CD4-positive, CD25-positive, alpha-beta regulatory T cell (primary cell): ENCODE measurements around the gene SLC25A39. TPM values are rescaled to one million over a fixed set of nuclear protein-coding genes. Genes with fewer than 3 reads are reported as not detected.

Source experiments
- ATAC-seq, 2 donors: fragments of 150-1000 bp; cut with Tn5 transposase; one replicate each; pipeline ENCODE4 v1.10.0; 2021; ENCODE audit warnings: low read depth in 2 of 2, moderate number of reproducible peaks in 2 of 2, moderate library complexity in 1 of 2
- DNase-seq, 3 donors: peaks; one replicate each; pipeline versions ENCODE4 v3.0.0 to v3.0.0-alpha.2; 2012 to 2022; ENCODE audit warnings: mixed read lengths in 1 of 3
- H3K27ac ChIP-seq: one replicate; pipeline ENCODE4 v1.7.0; 2013; ENCODE audit warnings: mild to moderate bottlenecking, low read length; ENCODE audit not compliant: insufficient read depth, poor library complexity, severe bottlenecking
- H3K27me3 ChIP-seq: one replicate; pipeline ENCODE4 v1.7.0; 2013; ENCODE audit warnings: low read length; ENCODE audit not compliant: control insufficient read depth, insufficient read depth
- H3K36me3 ChIP-seq: one replicate; pipeline ENCODE4 v1.7.0; 2013; ENCODE audit warnings: mild to moderate bottlenecking, low read length, moderate library complexity; ENCODE audit not compliant: control insufficient read depth, insufficient read depth
- H3K4me1 ChIP-seq: 2 replicates; pipeline ENCODE4 v1.7.0; 2013; ENCODE audit warnings: mild to moderate bottlenecking, low read length; ENCODE audit not compliant: insufficient read depth, control insufficient read depth, poor library complexity, severe bottlenecking
- H3K4me3 ChIP-seq: one replicate; pipeline ENCODE4 v1.7.0; 2013; ENCODE audit warnings: low read depth, mild to moderate bottlenecking, low read length, moderate library complexity
- H3K9me3 ChIP-seq, 2 experiments: 1 replicate in 1 of 2; 2 replicates in 1 of 2; pipeline ENCODE4 v1.7.0; 2013; ENCODE audit warnings: low read length in 2 of 2, mild to moderate bottlenecking in 1 of 2, moderate library complexity in 1 of 2; ENCODE audit not compliant: control insufficient read depth in 2 of 2
- H3K27ac Mint-ChIP-seq, 3 donors: one replicate each; pipeline ENCODE4 v1.8.0; 2020 to 2022; ENCODE audit warnings: mild to moderate bottlenecking in 3 of 3, mixed read lengths in 3 of 3, moderate library complexity in 2 of 3
- H3K27me3 Mint-ChIP-seq: one replicate; pipeline ENCODE4 v1.8.0; 2022; ENCODE audit warnings: mild to moderate bottlenecking, mixed read lengths
- H3K36me3 Mint-ChIP-seq: one replicate; pipeline ENCODE4 v1.8.0; 2020; ENCODE audit warnings: mixed read lengths
- H3K4me1 Mint-ChIP-seq, 4 donors: one replicate each; pipeline ENCODE4 v1.8.0; 2020 to 2022; ENCODE audit warnings: mixed read lengths in 4 of 4, mild to moderate bottlenecking in 1 of 4
- H3K4me3 Mint-ChIP-seq, 4 donors: one replicate each; pipeline ENCODE4 v1.8.0; 2020 to 2022; ENCODE audit warnings: mild to moderate bottlenecking in 4 of 4, mixed read lengths in 4 of 4, moderate library complexity in 3 of 4
- H3K9me3 Mint-ChIP-seq, 7 donors: one replicate each; pipeline ENCODE4 v1.8.0; 2020 to 2022; ENCODE audit warnings: mixed read lengths in 7 of 7, mild to moderate bottlenecking in 3 of 7, moderate library complexity in 2 of 7
- polyA plus RNA-seq, 4 donors: library from polyadenylated mRNA; unstranded; fragments of 300-500 nt; fragmentation: Illumina TruSeq; gene quantifications; one replicate each; pipeline ENCODE4 v1.2.3, GENCODE V29; 2021
- total RNA-seq: library from RNA; stranded (reverse); gene quantifications from one replicate; pipeline ENCODE4 v1.2.3, GENCODE V29; 2022

The SLC25A39 gene
- total and polyA plus RNA-seq, 5 donors from 2014 or later: 64.7 to 112 (median 97.0) TPM

DNA sequence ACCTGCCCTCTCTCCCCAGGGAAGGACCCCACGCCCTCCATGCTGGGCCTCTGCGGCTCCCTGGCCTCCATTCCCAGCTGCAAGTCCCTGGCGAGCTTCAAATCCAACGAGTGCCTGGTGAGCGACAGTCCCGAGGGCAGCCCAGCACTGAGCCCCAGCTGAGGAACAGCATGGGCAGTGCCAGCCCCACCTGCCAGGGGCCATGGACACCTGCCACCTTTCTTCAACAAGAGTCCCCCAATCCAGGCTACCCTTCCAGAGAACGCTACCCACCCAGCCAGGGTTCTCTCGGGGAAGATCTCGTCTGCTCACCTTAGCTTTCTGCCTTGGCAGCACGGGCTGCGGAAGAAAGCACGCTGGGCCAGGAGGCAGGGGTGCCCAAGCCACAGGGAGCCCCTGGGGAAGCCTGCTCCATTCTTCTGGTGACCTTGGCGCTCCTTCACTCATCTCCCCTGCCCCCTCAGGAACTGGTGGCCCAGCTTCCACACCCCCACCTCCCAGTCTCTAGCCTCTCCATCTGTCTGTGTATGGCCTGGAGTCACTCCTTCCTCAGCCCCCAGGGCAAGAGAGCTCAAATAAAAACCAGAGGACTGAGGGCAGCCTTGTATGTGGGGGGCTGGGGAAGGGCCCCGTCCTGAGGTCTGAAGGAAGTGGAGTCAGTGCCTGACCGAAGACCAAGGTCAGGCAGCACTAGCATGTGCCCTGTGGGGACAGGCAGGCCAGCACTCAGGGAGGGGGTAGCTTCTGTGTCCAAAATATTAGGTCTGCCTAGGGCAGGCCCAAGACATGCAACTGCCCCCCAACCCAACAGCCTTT lies 6.3 kb downstream of the SLC25A39 start:
- Mint-ChIP-seq H3K9me3 (peaks cover 0 to 8% (median 0%) of the 10 kb centered on the region in 7 donors), H3K27me3 (peaks cover 21% of the 10 kb centered on the region), H3K27ac (peak overlapping the region in 1 of 3 donors; percentile 67), H3K4me3 (peak overlapping the region in 1 of 4 donors; percentile 38), H3K4me1 (peaks cover 0 to 32% (median 9%) of the 10 kb centered on the region in 4 donors), H3K36me3 (peaks cover 4% of the 10 kb centered on the region)
- ATAC-seq (no peak), DNase-seq (no peak)
- H3K27ac ChIP-seq: no peak overlapping the region
- peaks cover 12% of the 10 kb centered on the region for H3K4me1 ChIP-seq
- peaks cover 10% of the 10 kb centered on the region for H3K27me3 ChIP-seq
- H3K9me3 ChIP-seq: no peaks in the 10 kb centered on the region
- H3K36me3 ChIP-seq: peaks cover 21% of the 10 kb centered on the region
- no peak overlapping the region for H3K4me3 ChIP-seq

DNA sequence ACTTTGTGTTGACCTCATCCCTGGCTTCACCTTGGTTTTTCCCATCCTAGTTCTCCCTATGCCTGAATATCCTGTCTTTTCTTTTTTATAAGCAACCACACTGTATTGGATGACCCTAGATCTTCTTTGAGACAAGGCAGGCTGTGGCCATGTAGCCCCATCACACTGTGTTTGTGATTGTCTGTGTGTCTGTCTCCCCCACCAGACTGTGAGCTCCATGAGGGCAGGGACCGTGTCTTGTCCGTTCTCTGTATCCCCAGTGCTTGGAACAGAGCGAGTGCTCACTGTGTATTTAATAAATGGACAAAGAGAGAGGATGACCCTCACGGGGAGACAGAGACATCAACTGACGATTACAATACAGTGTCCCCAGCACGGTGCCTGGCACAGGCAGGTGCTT lies 7.1 kb downstream of the SLC25A39 start:
- Histone ChIP-seq H3K27me3 (peaks cover 10% of the 10 kb centered on the region), H3K27ac (no peak overlapping the region), H3K9me3 (no peaks in the 10 kb centered on the region), H3K4me1 (peaks cover 12% of the 10 kb centered on the region), H3K4me3 (no peak overlapping the region), H3K36me3 (peaks cover 21% of the 10 kb centered on the region)
- Mint-ChIP-seq H3K4me1 (peaks cover 0 to 26% (median 9%) of the 10 kb centered on the region in 4 donors), H3K9me3 (peaks cover 0 to 8% (median 0%) of the 10 kb centered on the region in 7 donors), H3K36me3 (peaks cover 4% of the 10 kb centered on the region), H3K27ac (no peak overlapping the region), H3K27me3 (peaks cover 27% of the 10 kb centered on the region), H3K4me3 (peak overlapping the region in 3 of 4 donors; percentile 62 to 84 (median 73))
- ATAC-seq (no peak), DNase-seq (no peak)

DNA sequence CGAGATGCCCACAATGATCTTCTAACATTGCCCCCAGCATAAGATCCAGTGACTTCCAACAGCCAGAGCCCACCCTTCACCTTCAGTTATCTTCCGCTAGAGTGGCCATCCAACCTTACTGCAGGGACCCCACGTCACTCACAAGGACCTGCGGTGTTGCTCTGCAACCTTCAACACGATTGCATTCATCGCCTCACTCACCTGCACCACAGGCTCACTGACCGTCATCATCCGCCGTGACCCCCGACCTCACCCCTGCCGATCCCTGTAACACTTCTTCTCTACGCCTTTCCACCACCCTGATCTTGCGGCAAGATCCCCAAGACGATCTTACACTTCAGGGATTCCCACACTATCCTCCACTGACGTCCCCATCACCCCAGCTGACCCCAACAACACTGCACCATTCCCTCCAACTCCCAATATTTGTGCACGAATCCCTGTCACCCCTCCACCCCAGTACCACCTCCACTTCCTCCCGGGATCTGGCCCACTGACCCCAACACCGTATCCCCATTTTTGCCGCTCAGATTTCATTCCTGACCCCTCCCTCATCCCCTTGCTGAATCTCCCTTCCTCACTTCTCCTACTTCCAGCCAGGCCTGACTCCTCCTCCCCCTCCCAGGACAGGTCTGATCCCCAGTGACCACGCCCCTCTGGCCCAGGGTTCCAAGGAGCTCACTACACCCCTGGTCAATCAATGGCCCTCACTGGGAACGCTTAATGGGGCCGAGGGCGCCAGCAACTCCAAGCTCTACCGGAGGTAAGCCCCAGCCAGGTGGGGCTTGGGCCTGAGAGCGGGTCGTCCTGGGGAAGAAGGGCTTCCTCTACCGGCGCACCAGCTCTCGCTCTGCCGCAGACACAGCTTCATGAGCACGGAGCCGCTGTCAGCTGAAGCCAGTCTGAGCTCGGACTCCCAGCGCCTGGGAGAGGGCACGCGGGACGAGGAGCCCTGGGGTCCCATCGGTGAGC lies 8.6 kb downstream of the SLC25A39 start:
- ATAC-seq: no peak
- no peak for DNase-seq
- no peak overlapping the region for H3K27ac ChIP-seq
- Mint-ChIP-seq H3K9me3 (peaks cover 0 to 11% (median 0%) of the 10 kb centered on the region in 7 donors), H3K36me3 (peaks cover 4% of the 10 kb centered on the region), H3K4me1 (peaks cover 0 to 20% (median 9%) of the 10 kb centered on the region in 4 donors), H3K4me3 (peak overlapping the region; percentile 64 to 81 (median 78)), H3K27me3 (peaks cover 31% of the 10 kb centered on the region), H3K27ac (peak overlapping the region in 1 of 3 donors; percentile 52)
- peaks cover 10% of the 10 kb centered on the region for H3K27me3 ChIP-seq
- peaks cover 12% of the 10 kb centered on the region for H3K4me1 ChIP-seq
- no peak overlapping the region for H3K4me3 ChIP-seq
- H3K36me3 ChIP-seq: peaks cover 13% of the 10 kb centered on the region
- no peaks in the 10 kb centered on the region for H3K9me3 ChIP-seq

DNA sequence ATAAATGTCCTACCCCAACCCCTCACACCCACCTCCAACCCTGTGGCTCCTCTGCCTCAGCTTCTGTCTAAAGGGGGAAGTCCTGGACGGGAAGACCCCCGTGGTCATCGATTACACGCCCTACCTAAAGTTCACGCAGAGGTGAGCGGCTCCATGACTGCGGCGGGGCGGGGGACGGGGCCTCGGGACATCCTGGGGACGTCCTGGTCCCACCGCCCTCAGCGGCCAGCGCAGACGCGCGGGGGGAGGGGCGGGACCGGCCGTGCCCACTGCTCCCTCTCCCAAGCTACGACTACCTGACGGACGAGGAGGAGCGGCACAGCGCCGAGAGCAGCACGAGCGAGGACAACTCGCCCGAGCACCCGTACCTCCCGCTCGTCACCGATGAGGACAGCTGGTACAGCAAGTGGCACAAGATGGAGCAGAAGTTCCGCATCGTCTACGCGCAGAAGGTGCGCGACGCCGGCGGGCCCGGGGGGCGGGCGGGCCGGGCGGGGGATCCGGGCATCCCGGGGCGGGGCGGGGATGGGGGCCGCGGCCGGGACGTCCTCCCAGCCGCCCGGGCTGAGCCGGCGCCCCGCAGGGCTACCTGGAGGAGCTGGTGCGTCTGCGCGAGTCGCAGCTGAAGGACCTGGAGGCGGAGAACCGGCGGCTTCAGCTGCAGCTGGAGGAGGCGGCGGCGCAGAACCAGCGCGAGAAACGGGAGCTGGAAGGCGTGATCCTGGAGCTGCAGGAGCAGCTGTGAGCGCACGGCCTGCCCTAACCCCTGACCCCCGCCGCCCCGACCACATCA lies 9.6 kb downstream of the SLC25A39 start:
- peak in 2 of 3 donors; percentile 22 to 37 for DNase-seq
- ATAC-seq: peak; percentile 32 to 39
- H3K4me1 ChIP-seq: peaks cover 12% of the 10 kb centered on the region
- peaks cover 31% of the 10 kb centered on the region for H3K27me3 Mint-ChIP-seq
- H3K36me3 ChIP-seq: peaks cover 6% of the 10 kb centered on the region
- H3K27me3 ChIP-seq: peaks cover 10% of the 10 kb centered on the region
- no peak overlapping the region for H3K27ac ChIP-seq
- H3K4me3 Mint-ChIP-seq: peak overlapping the region in 3 of 4 donors; percentile 74 to 81 (median 81)
- peaks cover 0 to 11% (median 0%) of the 10 kb centered on the region in 7 donors for H3K9me3 Mint-ChIP-seq
- H3K4me3 ChIP-seq: no peak overlapping the region
- H3K27ac Mint-ChIP-seq: no peak overlapping the region
- peaks cover 0 to 19% (median 10%) of the 10 kb centered on the region in 4 donors for H3K4me1 Mint-ChIP-seq
- H3K36me3 Mint-ChIP-seq: peaks cover 4% of the 10 kb centered on the region
- H3K9me3 ChIP-seq: no peaks in the 10 kb centered on the region

DNA sequence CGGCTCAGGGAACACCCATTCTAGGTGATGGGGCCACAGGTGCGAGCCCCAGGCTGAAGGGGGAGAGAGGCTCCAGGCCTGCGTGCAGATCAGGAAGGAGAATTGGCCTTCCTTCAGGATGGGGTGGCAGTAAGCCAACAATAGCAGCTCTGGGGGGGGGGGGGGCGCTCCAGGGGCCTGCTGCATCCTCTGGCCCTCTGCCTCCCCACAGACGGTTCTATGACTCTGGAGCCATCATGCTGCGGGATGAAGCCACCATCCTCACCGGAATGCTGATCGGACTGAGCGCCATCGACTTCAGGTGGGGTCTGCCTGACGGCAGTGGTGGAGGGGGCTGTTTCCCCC lies 10.1 kb downstream of the SLC25A39 start:
- H3K27me3 Mint-ChIP-seq: peaks cover 31% of the 10 kb centered on the region
- peaks cover 0 to 11% (median 0%) of the 10 kb centered on the region in 7 donors for H3K9me3 Mint-ChIP-seq
- ATAC-seq (no peak), DNase-seq (no peak)
- H3K36me3 Mint-ChIP-seq: peaks cover 3% of the 10 kb centered on the region
- no peak overlapping the region for H3K27ac Mint-ChIP-seq
- H3K4me3 Mint-ChIP-seq: peak overlapping the region; percentile 16 to 71 (median 54)
- Histone ChIP-seq H3K4me1 (peaks cover 12% of the 10 kb centered on the region), H3K27ac (no peak overlapping the region), H3K4me3 (no peak overlapping the region), H3K9me3 (no peaks in the 10 kb centered on the region), H3K27me3 (peaks cover 10% of the 10 kb centered on the region), H3K36me3 (peaks cover under 1% of the 10 kb centered on the region)
- H3K4me1 Mint-ChIP-seq: peaks cover 0 to 24% (median 14%) of the 10 kb centered on the region in 4 donors

DNA sequence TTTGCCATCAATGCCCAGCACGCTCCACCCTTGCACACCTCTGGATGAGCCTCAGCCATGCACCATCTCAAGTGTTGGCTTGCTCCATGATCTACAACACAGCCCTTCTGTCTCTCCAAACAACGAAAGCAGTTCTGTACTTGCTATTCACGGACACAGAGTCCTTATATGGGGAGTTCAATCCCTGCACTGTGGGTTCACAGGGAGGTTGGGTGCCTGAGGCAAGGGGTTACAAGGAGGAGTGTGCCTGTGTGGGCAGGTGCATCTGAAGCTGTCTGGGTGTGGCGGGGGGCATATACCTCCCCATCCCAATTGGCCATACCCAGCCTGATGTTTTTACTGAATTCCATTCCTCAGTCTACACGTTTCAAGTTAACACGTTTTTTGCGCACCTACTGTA lies 10.6 kb downstream of the SLC25A39 start:
- H3K9me3 ChIP-seq: no peaks in the 10 kb centered on the region
- Mint-ChIP-seq H3K4me1 (peaks cover 0 to 27% (median 15%) of the 10 kb centered on the region in 4 donors), H3K9me3 (peaks cover 0 to 8% (median 0%) of the 10 kb centered on the region in 7 donors), H3K4me3 (peak overlapping the region in 3 of 4 donors; percentile 16 to 71 (median 59)), H3K27ac (no peak overlapping the region), H3K36me3 (no peaks in the 10 kb centered on the region), H3K27me3 (peaks cover 32% of the 10 kb centered on the region)
- DNase-seq: no peak
- H3K27ac ChIP-seq: no peak overlapping the region
- no peaks in the 10 kb centered on the region for H3K36me3 ChIP-seq
- peaks cover 16% of the 10 kb centered on the region for H3K4me1 ChIP-seq
- no peak overlapping the region for H3K4me3 ChIP-seq
- no peak for ATAC-seq
- H3K27me3 ChIP-seq: peaks cover 10% of the 10 kb centered on the region
